GM18498 (cell line): Measurements from ENCODE around the gene EVA1C.
"Not testable (repeated sequence)": the region's sequence is repeated elsewhere in the genome, so short reads cannot be mapped to it uniquely, and the experiment has no call there.

ENCODE experiments used
- ATAC-seq: cut with Tn5 transposase; IDR thresholded peaks from one replicate; pipeline ENCODE4 v1.9.1; 2021; ENCODE audit warnings: mild to moderate bottlenecking, moderate library complexity; ENCODE audit not compliant: unreplicated experiment

Gene EVA1C

GRCh38 chr21:32549886-32550285 is 137.4 kb downstream of the EVA1C start:
- ATAC-seq: no peak

DNA sequence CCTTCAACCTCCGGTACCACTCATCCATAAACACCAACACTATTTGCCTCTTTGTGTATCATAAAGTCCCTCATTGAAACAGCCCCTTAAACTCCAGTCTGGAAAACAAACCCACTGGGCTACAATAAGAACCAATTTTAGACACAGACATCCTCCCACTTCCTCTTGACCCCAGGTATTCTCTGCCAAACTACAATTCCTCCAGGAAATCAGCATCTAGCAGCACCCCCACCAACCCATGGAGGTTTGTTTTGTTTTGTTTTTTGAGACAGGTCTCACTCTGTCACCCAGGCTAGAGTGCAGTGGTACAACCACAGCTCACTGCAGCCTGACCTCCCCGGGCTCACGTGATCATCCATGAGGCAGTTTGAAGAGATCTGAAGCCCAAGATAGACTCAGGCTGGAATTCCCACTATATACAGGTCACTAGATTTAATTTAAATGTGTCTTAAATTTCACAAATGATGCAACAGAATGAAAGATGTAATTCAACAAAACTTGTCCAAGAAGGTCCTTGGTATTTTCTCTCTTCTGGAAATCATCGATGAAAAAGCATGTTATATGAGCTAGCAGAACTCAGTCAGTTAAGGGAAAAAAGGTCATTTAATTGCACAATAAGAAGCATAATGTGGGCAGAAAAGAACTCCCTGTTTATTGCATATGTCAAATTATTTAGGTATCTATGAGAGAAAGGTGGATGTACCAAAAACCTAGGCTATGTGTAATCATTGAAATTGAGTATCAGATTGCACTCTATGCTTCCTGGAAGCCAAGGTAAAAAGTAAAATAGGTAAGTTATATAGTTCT is 142.5 kb downstream of the EVA1C start:
- no peak for ATAC-seq

GRCh38 chr21:32558106-32558505 is 145.6 kb downstream of the EVA1C start:
- ATAC-seq: no peak

GRCh38 chr21:32559006-32559610 is 146.6 kb downstream of the EVA1C start:
- no peak for ATAC-seq

DNA sequence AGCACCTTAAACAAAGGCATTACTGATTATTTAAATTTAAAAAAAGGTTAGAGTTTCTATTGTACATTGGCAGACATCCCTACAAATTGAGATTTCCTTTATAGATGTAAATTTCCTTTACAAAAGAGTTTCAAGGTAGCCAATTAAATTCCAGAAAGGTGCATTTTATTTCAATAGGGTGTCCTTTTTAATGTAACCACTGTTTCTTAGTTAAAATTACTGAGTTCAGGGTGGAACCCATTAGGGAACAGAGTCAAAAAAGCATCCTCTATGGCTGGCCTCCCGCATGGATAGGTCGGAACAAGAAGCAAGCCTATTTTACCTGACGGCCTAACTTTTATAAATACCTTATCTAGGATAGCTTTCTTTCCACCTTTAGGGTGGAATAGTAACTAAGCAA is 148.4 kb downstream of the EVA1C start:
- no peak for ATAC-seq

GRCh38 chr21:32561476-32561875 is 149.0 kb downstream of the EVA1C start:
- ATAC-seq: not testable (repeated sequence)

GRCh38 chr21:32562426-32562825 is 149.9 kb downstream of the EVA1C start:
- no peak for ATAC-seq

- ATAC-seq: no peak
Observed at GRCh38 chr21:32562915-32563314, 150.4 kb downstream of the EVA1C start.
